NCI-H2107 treated with DMSO at 0.1 percent for 48 hours (cell line): ENCODE data around the gene SLC26A2.
A peak's percentile ranks its signal among the peaks of the same experiment; 100 is the strongest.
"Not testable (repeated sequence)": the region's sequence is repeated elsewhere in the genome, so short reads cannot be mapped to it uniquely, and the experiment has no call there.

ENCODE experiments used
- DNase-seq: peaks from one replicate; lab custom pipeline; 2025; ENCODE audit not compliant: unreplicated experiment; lab: John Stamatoyannopoulos, UW

The SLC26A2 gene

GRCh38 chr5:150000990-150001659 lies 40.6 kb downstream of the SLC26A2 start:
- DNase-seq: no peak

- peak; percentile 38 for DNase-seq
These were observed 41.3 kb downstream of the SLC26A2 start for GRCh38 chr5:150001660-150002486.

DNA sequence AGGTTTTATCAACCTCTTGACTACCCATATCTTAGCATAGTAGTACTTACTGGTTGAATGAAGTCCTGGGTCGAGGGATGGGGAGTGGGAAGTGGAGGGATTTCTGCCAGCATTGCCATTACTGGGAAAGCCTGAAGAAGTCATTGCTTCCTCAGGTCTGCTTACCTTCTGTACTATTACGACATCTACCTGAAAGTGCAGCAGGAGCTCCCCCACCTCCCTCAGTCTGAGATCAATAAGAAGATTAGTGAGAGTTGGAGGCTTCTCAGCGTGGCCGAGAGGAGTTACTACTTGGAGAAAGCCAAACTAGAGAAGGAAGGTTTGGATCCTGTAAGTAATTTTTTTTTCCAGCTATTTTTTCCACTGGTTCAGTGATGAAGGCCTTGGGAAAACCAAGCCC lies 45.8 kb downstream of the SLC26A2 start:
- DNase-seq: no peak

DNA sequence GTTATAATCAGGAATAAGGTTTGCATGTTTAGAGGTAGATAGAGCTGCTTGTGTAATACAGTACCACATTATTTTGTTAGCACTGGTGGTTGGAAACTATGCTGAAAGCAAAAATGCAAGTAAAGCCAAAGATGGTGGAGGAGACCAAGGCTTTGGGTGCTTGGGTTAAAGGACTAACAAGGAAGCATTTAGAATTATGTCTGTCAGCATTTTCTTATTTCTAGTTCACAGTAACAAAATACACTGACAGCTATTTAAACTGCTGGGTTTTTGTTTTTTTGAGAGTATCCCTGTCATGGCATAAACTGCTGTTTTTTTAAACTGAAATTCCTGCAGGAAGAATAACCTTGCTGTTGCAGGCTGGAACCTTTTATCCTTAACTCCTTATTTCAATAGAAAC lies 46.5 kb downstream of the SLC26A2 start:
- DNase-seq: no peak

- DNase-seq: no peak
These were observed 49.3 kb downstream of the SLC26A2 start for GRCh38 chr5:150009671-150010387.

DNA sequence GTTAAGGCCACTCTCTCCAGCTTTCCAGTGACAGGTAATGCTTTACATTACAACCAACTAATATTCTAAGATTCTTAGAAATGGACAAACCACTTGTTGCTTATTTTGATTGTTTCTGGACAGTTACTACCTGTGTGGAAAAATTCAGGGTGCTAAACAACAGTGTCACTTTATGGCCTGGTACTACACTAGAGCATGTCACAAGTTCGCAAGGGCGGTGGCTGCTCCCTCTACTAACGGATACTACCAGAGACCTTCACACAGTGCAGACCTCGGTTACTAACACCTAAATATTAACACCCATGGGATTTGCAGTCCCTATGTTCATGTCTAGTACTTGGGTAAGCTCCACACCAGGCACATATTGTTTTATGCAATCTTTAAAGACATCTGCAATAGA lies 53.4 kb downstream of the SLC26A2 start:
- no peak for DNase-seq

DNA sequence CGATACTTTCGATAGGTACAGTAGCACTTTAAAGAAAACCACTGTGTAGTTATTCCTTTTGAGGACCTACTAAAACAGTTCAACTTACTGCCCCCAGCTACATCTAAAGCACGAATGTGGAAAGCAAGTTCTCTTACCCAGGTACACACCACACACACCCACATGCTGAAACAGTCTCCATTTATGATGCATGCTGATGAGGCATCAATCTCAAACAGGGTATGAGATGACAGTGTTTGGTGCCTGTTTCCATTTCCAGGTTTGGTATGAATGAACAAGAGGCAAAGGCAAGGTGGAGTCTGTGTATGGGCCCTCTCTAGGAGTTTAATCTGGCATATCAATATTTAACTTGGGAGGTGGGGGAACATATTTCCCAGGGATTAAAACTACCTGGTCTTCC lies 53.9 kb downstream of the SLC26A2 start:
- no peak for DNase-seq

DNA sequence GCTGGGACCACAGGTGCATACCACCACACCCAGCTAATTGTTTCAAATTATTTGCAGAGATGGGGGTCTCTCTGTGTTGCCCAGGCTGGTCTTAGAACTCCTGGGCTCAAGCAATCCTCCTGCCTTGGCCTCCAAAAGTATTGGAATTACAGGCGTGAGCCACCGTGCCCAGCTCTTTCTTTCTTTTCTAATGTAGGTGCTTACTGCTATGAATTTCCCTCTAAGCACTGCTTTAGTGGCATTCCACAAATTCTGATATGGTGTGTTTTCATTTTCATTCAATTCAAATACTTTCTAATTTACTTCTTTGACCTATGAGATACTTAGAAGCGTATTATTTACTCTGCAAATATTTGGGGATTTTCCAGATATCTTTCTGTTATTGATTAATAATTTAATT lies 54.9 kb downstream of the SLC26A2 start:
- DNase-seq: no peak

- no peak for DNase-seq
These were observed 56.0 kb downstream of the SLC26A2 start for GRCh38 chr5:150016537-150016936.

DNA sequence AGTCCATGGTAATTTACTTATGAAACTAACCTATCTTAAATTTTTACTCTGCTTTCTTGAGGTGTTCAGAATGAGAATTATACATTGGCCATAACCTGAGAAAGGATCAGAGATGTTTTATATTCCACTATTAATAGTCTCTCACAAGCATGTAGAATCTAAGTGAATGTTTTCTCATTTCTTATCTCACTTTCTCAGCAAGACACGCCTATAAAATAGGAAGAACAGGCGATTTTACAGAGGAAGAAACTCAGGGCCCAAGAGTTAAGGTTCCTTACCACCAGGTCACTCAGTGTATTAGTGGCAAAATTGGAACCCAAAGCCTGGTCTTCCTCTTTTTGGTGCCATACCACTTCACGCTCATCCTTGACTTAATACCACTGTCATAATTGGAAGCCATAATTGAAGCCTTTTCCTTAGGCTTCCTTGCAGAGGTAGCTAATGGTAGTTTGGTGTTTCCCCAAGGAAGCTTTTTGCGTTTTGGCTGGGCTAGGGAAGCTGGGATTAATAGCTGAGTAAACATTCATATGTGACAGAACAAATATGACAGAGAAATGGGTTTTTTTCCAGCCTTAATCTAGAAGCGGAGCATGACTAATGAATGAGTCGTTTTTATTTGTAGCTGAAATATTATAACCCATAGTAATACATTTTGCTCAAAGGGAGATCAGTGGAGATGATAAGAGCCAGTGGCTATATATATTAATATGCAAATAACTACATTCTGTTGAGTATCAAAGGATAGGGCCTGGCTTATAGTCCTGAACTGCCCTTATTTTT lies 56.9 kb downstream of the SLC26A2 start:
- no peak for DNase-seq

DNA sequence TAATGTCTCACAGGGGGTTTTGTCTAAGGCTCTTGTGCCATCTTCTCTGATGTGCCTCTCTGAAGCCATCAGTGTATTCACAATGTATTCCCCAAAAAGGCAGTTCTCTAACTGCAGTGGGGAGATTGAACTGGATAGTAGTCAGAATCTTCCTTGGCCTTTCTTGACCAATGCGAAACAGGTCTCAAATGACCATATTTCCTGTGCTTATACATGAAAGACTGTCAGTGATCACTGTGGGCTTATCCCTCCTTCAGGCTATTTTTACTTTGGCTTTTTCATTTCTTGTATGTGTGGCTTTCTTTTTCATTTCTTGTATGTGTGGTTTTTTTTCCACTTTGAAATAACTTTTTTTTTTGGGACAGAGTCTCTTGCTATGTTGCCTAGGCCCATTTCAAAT lies 59.7 kb downstream of the SLC26A2 start:
- DNase-seq: no peak

DNA sequence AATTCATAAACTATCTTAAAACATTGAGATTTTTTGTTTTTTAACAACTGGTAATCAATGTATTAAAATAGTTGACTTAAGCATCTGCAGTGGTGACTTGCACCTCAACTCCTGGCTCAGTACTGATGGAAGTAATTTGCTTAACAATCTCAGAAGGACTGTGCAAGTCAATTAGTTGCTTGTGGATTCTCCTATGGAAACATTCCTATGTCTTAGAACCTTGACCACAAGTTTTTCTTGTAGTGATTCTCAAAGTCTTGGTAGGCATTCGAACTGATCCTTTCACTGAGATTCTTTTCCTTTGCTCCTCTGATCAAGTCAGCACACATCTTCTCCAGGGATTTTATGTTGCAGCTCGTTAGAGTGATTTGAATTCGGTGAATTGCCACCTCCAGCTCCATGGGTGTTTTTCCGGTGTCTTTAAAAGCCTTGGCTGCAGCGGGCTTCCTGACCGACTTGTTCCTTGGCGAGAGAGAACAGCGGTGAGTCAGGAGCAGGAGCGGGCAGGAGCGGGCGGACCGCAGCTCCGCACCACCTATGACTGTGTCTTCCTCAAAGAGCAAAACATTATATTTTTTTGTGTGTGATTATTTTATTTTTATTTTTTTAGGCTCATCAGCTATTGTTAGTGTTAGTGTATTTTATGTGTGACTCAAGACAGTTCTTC lies 61.1 kb downstream of the SLC26A2 start:
- no peak for DNase-seq

GRCh38 chr5:150022158-150022531 lies 61.6 kb downstream of the SLC26A2 start:
- no peak for DNase-seq

DNA sequence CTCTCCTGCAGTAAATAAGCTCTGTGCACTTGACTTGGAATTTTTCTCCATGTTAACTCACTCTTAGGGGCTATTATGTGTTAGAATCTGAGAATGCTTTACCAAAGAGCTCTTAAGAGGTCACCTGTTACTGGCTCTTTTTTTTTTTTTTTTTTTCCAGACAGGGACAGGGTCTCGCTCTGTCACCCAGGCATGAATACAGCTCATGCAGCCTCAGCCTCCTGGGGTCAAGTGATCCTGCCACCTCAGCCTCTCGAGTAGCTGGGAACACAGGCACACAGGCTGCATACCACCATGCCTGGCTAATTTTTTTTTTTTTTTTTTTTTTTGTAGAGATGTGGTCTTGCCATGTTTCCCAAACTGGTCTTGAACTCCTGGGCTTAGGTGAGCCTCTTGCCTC lies 62.1 kb downstream of the SLC26A2 start:
- no peak for DNase-seq

GRCh38 chr5:150023136-150023535 lies 62.6 kb downstream of the SLC26A2 start:
- no peak for DNase-seq

GRCh38 chr5:150024346-150024984 lies 63.9 kb downstream of the SLC26A2 start:
- DNase-seq: no peak

DNA sequence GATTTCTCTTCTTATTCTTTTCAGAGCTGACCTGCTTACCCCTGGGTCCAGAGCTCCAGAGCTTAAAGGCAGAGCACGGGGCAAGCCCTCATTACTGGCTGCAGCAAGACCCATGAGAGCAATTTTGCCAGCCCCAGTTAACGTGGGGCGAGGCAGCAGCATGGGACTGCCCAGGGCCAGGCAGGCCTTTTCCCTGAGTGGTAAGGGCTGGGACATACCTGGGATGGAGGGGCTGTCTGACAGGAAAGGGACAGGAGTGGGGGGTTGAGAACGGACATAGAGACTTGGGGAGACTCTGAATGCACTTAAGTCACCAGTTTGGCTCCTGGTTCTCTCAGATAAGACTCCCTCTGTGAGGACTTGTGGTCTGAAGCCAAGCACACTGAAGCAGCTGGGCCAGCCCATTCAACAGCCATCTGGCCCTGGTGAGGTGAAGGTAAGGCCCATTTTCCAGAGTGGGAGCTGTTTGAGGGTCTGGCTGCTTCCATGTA lies 66.2 kb downstream of the SLC26A2 start:
- no peak for DNase-seq

DNA sequence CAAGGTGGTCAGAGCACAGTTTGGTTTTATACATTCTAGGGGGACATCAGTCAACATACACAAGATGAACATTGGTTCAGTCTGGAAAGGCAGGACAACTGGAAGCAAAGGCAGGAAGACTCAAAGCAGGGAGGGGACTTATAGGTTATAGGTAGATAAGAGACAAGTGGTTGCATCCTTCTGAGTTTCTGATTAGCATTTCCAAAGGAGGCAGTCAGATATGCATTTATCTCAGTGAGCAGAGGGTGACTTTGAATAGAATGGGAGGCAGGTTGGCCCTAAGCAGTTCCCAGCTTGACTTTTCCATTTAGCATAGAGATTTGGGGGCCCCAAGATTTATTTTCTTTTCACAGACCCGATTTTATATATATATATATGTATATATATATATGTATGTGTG lies 67.5 kb downstream of the SLC26A2 start:
- DNase-seq: not testable (repeated sequence)

DNA sequence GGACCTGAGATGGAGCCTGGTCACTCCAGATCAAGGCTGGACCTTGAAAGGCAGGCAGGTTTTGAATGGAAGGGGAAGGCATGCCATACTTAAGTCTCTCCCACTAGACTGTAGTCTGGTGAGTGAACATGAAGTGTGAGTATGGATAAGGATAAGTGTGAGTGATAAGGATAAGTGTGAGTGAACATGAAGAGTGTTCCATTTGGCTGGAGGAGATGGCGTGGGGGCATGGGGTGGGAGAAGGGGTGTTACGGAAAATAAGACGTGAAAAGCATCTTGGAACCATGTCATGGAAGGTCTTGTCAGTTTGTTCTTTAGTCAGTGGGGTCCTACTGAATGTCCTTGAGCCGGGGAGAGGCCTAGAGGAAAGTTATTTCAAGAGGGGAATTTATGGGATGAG lies 72.8 kb downstream of the SLC26A2 start:
- DNase-seq: no peak

DNA sequence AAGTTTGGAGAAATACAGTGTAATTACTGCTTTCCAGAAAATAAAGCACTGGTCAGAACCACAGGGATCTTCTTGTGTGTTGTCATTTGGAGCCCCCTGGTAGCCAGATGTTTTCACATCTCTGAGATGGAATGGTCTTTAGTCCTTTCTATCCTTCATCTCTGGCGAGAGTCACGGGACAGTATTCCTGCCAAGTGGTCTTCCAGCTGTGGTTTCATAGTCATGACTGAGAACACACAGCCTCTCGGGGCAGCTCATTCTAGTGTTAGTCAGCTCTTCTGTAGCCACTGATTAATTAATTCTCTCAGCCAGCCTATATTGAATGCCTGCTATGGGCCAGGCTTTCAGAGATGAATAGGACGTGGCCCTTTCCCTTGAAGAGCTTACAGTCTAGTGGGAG lies 74.1 kb downstream of the SLC26A2 start:
- no peak for DNase-seq
